ENCODE measurements around the gene PATL2.

GRCh38 chr15:44734839-44735481 is 23.8 kb upstream of the PATL2 start:
- TF ChIP-seq POLR2AphosphoS5 (IDR thresholded peaks at IDR 0.05; ENCODE audit: low read depth, low read length), result no peak
- TF ChIP-seq CTCF (IDR thresholded peaks at IDR 0.05), result no peak
- no peak for TF ChIP-seq REST (IDR thresholded peaks at IDR 0.05; ENCODE audit: insufficient read depth in 1 of 2, low read depth in 2 of 2, low read length in 1 of 2)

All from Panc1 (cell line).